Caco-2 (cell line): ENCODE measurements around the gene MAPK13. TPM values are rescaled to one million over a fixed set of nuclear protein-coding genes. Genes with fewer than 3 reads are reported as not detected.

Experiments
- BruUV-seq: library from RNA; stranded (reverse); fragments of 400-500 nt; replicated peaks from 2 replicates; lab custom pipeline; 2021; lab: Mats Ljungman, UMichigan
- CTCF ChIA-PET: fragments of 300-600 bp; sonication (Branson Sonifier 250); formaldehyde crosslinking; loops from one replicate; lab custom pipeline; 2022; ENCODE audit warnings: antibody characterized with exemption; lab: Charles Lee
- POLR2A ChIA-PET: fragments of 300-600 bp; sonication (Branson Sonifier 250); formaldehyde crosslinking; loops from one replicate; lab custom pipeline; 2022; ENCODE audit warnings: antibody characterized with exemption; lab: Charles Lee
- DNase-seq, 2 experiments: peaks; one replicate each; pipeline versions ENCODE4 v3.0.0 to v3.0.0-alpha.2; 2020 to 2022
- H3K27me3 ChIP-seq: replicated peaks from 2 replicates; pipeline ENCODE4 v1.6.0; 2011; ENCODE audit warnings: low read length; ENCODE audit not compliant: control insufficient read depth, insufficient read depth
- H3K36me3 ChIP-seq: 2 replicates; pipeline ENCODE4 v1.5.1; 2011; ENCODE audit warnings: low read length; ENCODE audit not compliant: control insufficient read depth, insufficient read depth
- H3K4me1 ChIP-seq: fragments of 250-450 bp; sonication (Bioruptor Pico); 2 replicates; pipeline ENCODE4 v1.5.1; 2020; ENCODE audit warnings: mild to moderate bottlenecking
- H3K4me3 ChIP-seq: 2 replicates; pipeline ENCODE4 v1.5.1; 2011; ENCODE audit warnings: low read depth, mild to moderate bottlenecking, control low read depth, low read length
- H3K9me3 ChIP-seq: fragments of 250-450 bp; sonication (Bioruptor Pico); 2 replicates; pipeline ENCODE4 v1.5.1; 2020; ENCODE audit warnings: mild to moderate bottlenecking, moderate library complexity
- H3K27ac Mint-ChIP-seq: one replicate; pipeline ENCODE4 v1.8.0; 2022; ENCODE audit warnings: mixed read lengths; ENCODE audit not compliant: unreplicated experiment
- H3K27me3 Mint-ChIP-seq: one replicate; pipeline ENCODE4 v1.8.0; 2022; ENCODE audit warnings: mixed read lengths; ENCODE audit not compliant: insufficient read depth, unreplicated experiment
- H3K36me3 Mint-ChIP-seq: one replicate; pipeline ENCODE4 v1.8.0; 2022; ENCODE audit warnings: mild to moderate bottlenecking, mixed read lengths; ENCODE audit not compliant: insufficient read depth, unreplicated experiment
- H3K4me1 Mint-ChIP-seq: one replicate; pipeline ENCODE4 v1.8.0; 2022; ENCODE audit warnings: low read depth, mixed read lengths; ENCODE audit not compliant: unreplicated experiment
- H3K4me3 Mint-ChIP-seq: one replicate; pipeline ENCODE4 v1.8.0; 2022; ENCODE audit warnings: mild to moderate bottlenecking, moderate library complexity, mixed read lengths; ENCODE audit not compliant: unreplicated experiment
- H3K9me3 Mint-ChIP-seq: one replicate; pipeline ENCODE4 v1.8.0; 2022; ENCODE audit warnings: mixed read lengths; ENCODE audit not compliant: unreplicated experiment
- CTCF ChIP-seq, 2 experiments: fragments of 200-600 bp in 1 of 2; IDR thresholded peaks; 1 replicate in 1 of 2; 2 replicates in 1 of 2; pipeline versions ENCODE4 v1.5.1 to v1.8.0; 2011 to 2022; ENCODE audit warnings: antibody characterized with exemption in 1 of 2, control low read depth in 1 of 2, inconsistent platforms in 1 of 2, low read depth in 1 of 2, low read length in 1 of 2, mild to moderate bottlenecking in 1 of 2, moderate library complexity in 1 of 2; ENCODE audit not compliant: insufficient read depth in 1 of 2, severe bottlenecking in 1 of 2, unreplicated experiment in 1 of 2
- intact Hi-C: fragments of 100-400 bp; cut with micrococcal nuclease; formaldehyde crosslinking; loops from one replicate; pipeline ENCODE4 v1.10.0; 2022; ENCODE audit not compliant: unreplicated experiment
- total RNA-seq: library from RNA; stranded (reverse); gene quantifications from 2 replicates; pipeline ENCODE4 v1.2.3, GENCODE V29; 2022

MAPK13 gene
- total RNA-seq, 1 experiment from 2014 or later: 45.7 TPM

DNA sequence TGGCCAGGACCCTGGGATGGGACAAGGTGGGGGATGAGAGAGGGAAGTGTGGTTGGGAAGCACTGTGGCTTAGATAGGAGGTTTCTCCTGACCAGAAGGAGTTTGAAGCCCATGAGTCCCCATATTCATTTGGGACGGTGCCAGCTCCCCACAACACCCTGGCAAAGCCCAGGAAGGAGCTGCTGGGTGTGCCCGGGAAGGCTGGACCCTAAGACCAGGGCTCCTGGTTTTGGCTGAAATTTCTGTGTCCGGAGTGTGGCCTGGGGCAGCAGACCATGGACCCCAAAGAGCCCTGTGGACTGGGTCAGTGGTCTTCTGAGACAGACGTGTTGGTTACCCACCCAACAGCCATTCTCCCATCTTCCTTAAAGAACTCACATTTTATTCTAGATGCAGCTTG, 15.2 kb downstream of the MAPK13 start:
- Mint-ChIP-seq H3K36me3 (no peaks in the 10 kb centered on the region), H3K9me3 (peaks cover 15% of the 10 kb centered on the region), H3K4me1 (no peaks in the 10 kb centered on the region), H3K4me3 (no peak overlapping the region), H3K27me3 (no peaks in the 10 kb centered on the region), H3K27ac (no peak overlapping the region)
- DNase-seq: no peak
- no TSS peak for BruUV-seq
- no peak for TF ChIP-seq CTCF (IDR thresholded peaks at IDR 0.05; ENCODE audit: insufficient read depth in 1 of 2, low read depth in 1 of 2, low read length in 1 of 2, severe bottlenecking in 1 of 2, unreplicated experiment in 1 of 2)
- ChIA-PET CTCF (no interaction called here), POLR2A (no interaction called here)
- H3K36me3 ChIP-seq: no peaks in the 10 kb centered on the region
- H3K9me3 ChIP-seq: no peaks in the 10 kb centered on the region
- intact Hi-C loops: no loop called here
- no peaks in the 10 kb centered on the region for H3K27me3 ChIP-seq
- no peak overlapping the region for H3K4me3 ChIP-seq
- H3K4me1 ChIP-seq: no peaks in the 10 kb centered on the region

GRCh38 chr6:36147294-36147693, 17.0 kb downstream of the MAPK13 start:
- no peaks in the 10 kb centered on the region for H3K27me3 Mint-ChIP-seq
- Histone ChIP-seq H3K4me1 (no peaks in the 10 kb centered on the region), H3K27me3 (no peaks in the 10 kb centered on the region), H3K4me3 (no peak overlapping the region), H3K9me3 (no peaks in the 10 kb centered on the region), H3K36me3 (no peaks in the 10 kb centered on the region)
- no peak overlapping the region for H3K27ac Mint-ChIP-seq
- DNase-seq: no peak
- H3K9me3 Mint-ChIP-seq: peaks cover 15% of the 10 kb centered on the region
- ChIA-PET POLR2A (no interaction called here), CTCF (no interaction called here)
- no TSS peak for BruUV-seq
- H3K4me1 Mint-ChIP-seq: no peaks in the 10 kb centered on the region
- H3K36me3 Mint-ChIP-seq: no peaks in the 10 kb centered on the region
- intact Hi-C loops: no loop called here
- no peak for TF ChIP-seq CTCF (IDR thresholded peaks at IDR 0.05; ENCODE audit: insufficient read depth in 1 of 2, low read depth in 1 of 2, low read length in 1 of 2, severe bottlenecking in 1 of 2, unreplicated experiment in 1 of 2)
- no peak overlapping the region for H3K4me3 Mint-ChIP-seq

DNA sequence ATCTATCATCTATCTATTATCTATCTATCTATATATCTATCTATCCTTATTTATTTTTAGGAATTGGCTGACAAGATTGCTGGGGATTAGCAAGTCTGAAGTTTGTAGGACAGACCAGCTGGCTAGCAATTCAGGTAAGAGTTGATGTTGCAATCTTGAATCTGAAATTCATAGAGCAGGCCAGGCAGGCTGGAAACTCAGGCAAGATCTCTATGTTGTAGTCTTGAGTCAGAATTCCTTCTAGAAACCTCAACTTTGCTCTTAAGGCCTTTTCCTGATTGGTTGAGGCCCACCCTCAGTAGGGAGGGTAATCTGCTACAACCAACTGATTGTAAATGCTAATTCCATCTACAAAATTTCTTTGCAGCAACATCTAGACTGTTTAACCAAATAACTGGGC, 19.2 kb downstream of the MAPK13 start:
- no peaks in the 10 kb centered on the region for H3K9me3 ChIP-seq
- ChIA-PET POLR2A (no interaction called here), CTCF (no interaction called here)
- H3K4me1 Mint-ChIP-seq: peaks cover 8% of the 10 kb centered on the region
- intact Hi-C loops: no loop called here
- H3K27me3 Mint-ChIP-seq: no peaks in the 10 kb centered on the region
- H3K4me3 ChIP-seq: no peak overlapping the region
- H3K4me1 ChIP-seq: peaks cover 6% of the 10 kb centered on the region
- H3K4me3 Mint-ChIP-seq: no peak overlapping the region
- no peaks in the 10 kb centered on the region for H3K27me3 ChIP-seq
- no peak overlapping the region for H3K27ac Mint-ChIP-seq
- no peaks in the 10 kb centered on the region for H3K36me3 ChIP-seq
- no peak for DNase-seq
- H3K36me3 Mint-ChIP-seq: peaks cover 3% of the 10 kb centered on the region
- peaks cover 26% of the 10 kb centered on the region for H3K9me3 Mint-ChIP-seq
- no TSS peak for BruUV-seq
- TF ChIP-seq CTCF (IDR thresholded peaks at IDR 0.05; ENCODE audit: insufficient read depth in 1 of 2, low read depth in 1 of 2, low read length in 1 of 2, severe bottlenecking in 1 of 2, unreplicated experiment in 1 of 2): no peak
